GM12878 (cell line): ENCODE results near the gene CDHR2. TPM values are rescaled to one million over a fixed set of nuclear protein-coding genes. Genes with fewer than 3 reads are reported as not detected.

Experiments used
- ATAC-seq: fragments of 200-7000 bp; cut with Tn5 transposase; 3 replicates; pipeline ENCODE4 v1.9.1; 2020; ENCODE audit warnings: mild to moderate bottlenecking, moderate library complexity
- BruUV-seq: library from RNA; stranded (reverse); fragments of 400-500 nt; replicated peaks from 2 replicates; lab custom pipeline; 2021; lab: Mats Ljungman, UMichigan
- CTCF ChIA-PET: fragments of 300-600 bp; sonication (Branson Sonifier 250); formaldehyde crosslinking; extraction: SDS; loops from one replicate; lab custom pipeline; 2021; ENCODE audit warnings: inconsistent platforms; lab: Yijun Ruan, JAX
- POLR2A ChIA-PET: fragments of 350-600 bp; formaldehyde crosslinking; extraction: SDS; loops from one replicate; lab custom pipeline; 2021; ENCODE audit warnings: inconsistent platforms; lab: Charles Lee
- RAD21 ChIA-PET: fragments of 300-600 bp; sonication (Branson Sonifier 250); formaldehyde crosslinking; loops from one replicate; lab custom pipeline; 2023; ENCODE audit warnings: antibody characterized with exemption; ENCODE audit not compliant: unreplicated experiment; lab: Charles Lee
- SMC1A ChIA-PET: fragments of 300-600 bp; sonication (Branson Sonifier 250); formaldehyde crosslinking; loops from one replicate; lab custom pipeline; 2023; ENCODE audit not compliant: unreplicated experiment, uncharacterized antibody; lab: Charles Lee
- DNase-seq: peaks from one replicate; pipeline ENCODE4 v3.0.0-alpha.2; 2011; ENCODE audit warnings: low read depth, low spot score
- FAIRE-seq: peaks from 3 replicates; lab custom pipeline; 2011; peaks lifted over from hg19 to GRCh38; lab: Jason Lieb, UNC
- H2AFZ ChIP-seq: 2 replicates; pipeline ENCODE4 v1.6.0; 2011; ENCODE audit warnings: low read depth, low read length, control low read depth; ENCODE audit not compliant: control insufficient read depth
- H3K27ac ChIP-seq: 2 replicates; pipeline ENCODE4 v1.5.1; 2011; ENCODE audit warnings: control low read depth; ENCODE audit not compliant: control insufficient read depth, insufficient read depth
- H3K27me3 ChIP-seq, 2 experiments: replicated peaks in 1 of 2; 2 replicates each; pipeline versions ENCODE4 v1.6.0 to v1.6.1; 2011; ENCODE audit warnings: low read length in 1 of 2; ENCODE audit not compliant: control insufficient read depth in 2 of 2, insufficient read depth in 2 of 2
- H3K36me3 ChIP-seq, 2 experiments: 2 replicates each; pipeline ENCODE4 v1.5.1; 2011; ENCODE audit warnings: low read length in 1 of 2; ENCODE audit not compliant: control insufficient read depth in 2 of 2, insufficient read depth in 2 of 2
- H3K4me1 ChIP-seq: 2 replicates; pipeline ENCODE4 v1.6.1; 2011; ENCODE audit warnings: mild to moderate bottlenecking, low read length, moderate library complexity, mixed read lengths; ENCODE audit not compliant: control insufficient read depth, insufficient read depth
- H3K4me2 ChIP-seq: 2 replicates; pipeline ENCODE4 v1.6.0; 2011; ENCODE audit warnings: control low read depth; ENCODE audit not compliant: control insufficient read depth, insufficient read depth
- H3K4me3 ChIP-seq: fragments of 200-600 bp; sonication (generic); 2 replicates; pipeline ENCODE4 v1.5.1; 2016
- H3K79me2 ChIP-seq: 2 replicates; pipeline ENCODE4 v1.6.0; 2011; ENCODE audit warnings: low read length; ENCODE audit not compliant: control insufficient read depth, insufficient read depth
- H3K9ac ChIP-seq: 2 replicates; pipeline ENCODE4 v1.8.0; 2011; ENCODE audit warnings: low read length, control low read depth, mixed read lengths; ENCODE audit not compliant: control insufficient read depth, insufficient read depth
- H3K9me3 ChIP-seq: replicated peaks from 3 replicates; pipeline ENCODE4 v1.5.1; 2011; ENCODE audit warnings: mild to moderate bottlenecking, low read length; ENCODE audit not compliant: control insufficient read depth, insufficient read depth
- H4K20me1 ChIP-seq: 2 replicates; pipeline ENCODE4 v1.6.0; 2011; ENCODE audit not compliant: control insufficient read depth, insufficient read depth
- ATF2 ChIP-seq: IDR thresholded peaks from 2 replicates; pipeline ENCODE4 v1.6.1; 2012; ENCODE audit warnings: low read length, inconsistent platforms
- BHLHE40 ChIP-seq, 2 experiments: fragments of 450-650 bp in 1 of 2; IDR thresholded peaks; 2 replicates each; pipeline ENCODE4 v1.6.1; 2011 to 2017; ENCODE audit warnings: low read depth in 2 of 2, borderline replicate concordance in 1 of 2, improper control_type of control experiment in 1 of 2, low read length in 1 of 2, mild to moderate bottlenecking in 1 of 2
- FOXM1 ChIP-seq: IDR thresholded peaks from 2 replicates; pipeline ENCODE4 v1.6.1; 2012; ENCODE audit warnings: low read depth, mild to moderate bottlenecking, inconsistent platforms, low read length, moderate library complexity
- NFYB ChIP-seq: IDR thresholded peaks from 2 replicates; pipeline ENCODE4 v1.6.1; 2011; ENCODE audit warnings: low read depth, mild to moderate bottlenecking, low read length, improper control_type of control experiment, moderate library complexity; ENCODE audit not compliant: insufficient read depth
- PAX5 ChIP-seq: IDR thresholded peaks from 2 replicates; pipeline ENCODE4 v1.6.1; 2011; ENCODE audit warnings: low read depth, low read length, borderline replicate concordance
- SUZ12 ChIP-seq: fragments of 200-600 bp; sonication (generic); IDR thresholded peaks from one replicate; pipeline ENCODE4 v1.6.1; 2018; ENCODE audit warnings: antibody characterized with exemption, mild to moderate bottlenecking; ENCODE audit not compliant: unreplicated experiment
- ZNF622 ChIP-seq: fragments of 450-650 bp; IDR thresholded peaks from 2 replicates; pipeline ENCODE4 v1.6.1; 2017; ENCODE audit warnings: mild to moderate bottlenecking, inconsistent platforms
- WGBS: methylation state at CpG from one replicate; pipeline ENCODE4 v1.1.6; 2016; ENCODE audit warnings: low lambda C conversion rate; ENCODE audit not compliant: insufficient replicate concordance, insufficient coverage; ENCODE audit errors: missing lambda C conversion rate; 5-methylcytosine and 5-hydroxymethylcytosine counted together
- in situ Hi-C: fragments of 300-500 bp; cut with MboI; formaldehyde crosslinking; loops from 9 replicates; pipeline ENCODE4 v1.14.3; 2018; ENCODE audit warnings: mixed read lengths
- intact Hi-C: fragments of 100-400 bp; cut with micrococcal nuclease; formaldehyde crosslinking; loops from one replicate; pipeline ENCODE4 v1.14.2; 2022; ENCODE audit not compliant: unreplicated experiment
- polyA plus RNA-seq, 11 experiments: library from polyadenylated mRNA; depleted of rRNA in 4 of 11; unstranded in 6 of 11; stranded (reverse) in 5 of 11; fragments of >200 nt; fragmentation: Nextera tagmentation in 4 of 11; fragmentation: Illumina TruSeq in 1 of 11; extraction: Ambion mirVana in 4 of 11; extraction: Trizol in 1 of 11; gene quantifications; 1 replicate in 1 of 11; 2 replicates in 10 of 11; pipeline versions ENCODE4 v1.2.1 to v1.2.3, GENCODE V29; 2011 to 2016; ENCODE audit warnings: inconsistent platforms in 2 of 11, missing spikeins in 2 of 11, low read depth in 1 of 11
- total RNA-seq, 4 experiments: library from RNA; depleted of rRNA in 3 of 4; stranded (reverse); fragments of >200 nt in 3 of 4; fragmentation: Illumina TruSeq in 1 of 4; extraction: Trizol in 1 of 4; gene quantifications; 2 replicates each; pipeline versions ENCODE4 v1.2.1 to v1.2.3, GENCODE V29; 2013 to 2021
- TF ChIP-seq, protein P1 (sequence below), 3 experiments: IDR thresholded peaks in 2 of 3; conservative IDR thresholded peaks in 1 of 3; 2 replicates each; pipeline ENCODE4 v1.5.1; 2011; ENCODE audit warnings: low read depth in 3 of 3, low read length in 3 of 3, mild to moderate bottlenecking in 3 of 3, control low read depth in 2 of 3, moderate library complexity in 2 of 3, inconsistent platforms in 1 of 3, mixed read lengths in 1 of 3; ENCODE audit not compliant: control insufficient read depth in 2 of 3, insufficient read depth in 1 of 3; ENCODE audit errors: extremely low read depth in 1 of 3

Gene CDHR2
- total and polyA plus RNA-seq, 10 of the 15 experiments (the other 5 are each of a cell fraction or from before 2014, with no cell fraction given) = 0.03 to 0.46 (median 0.06) TPM; not detected in 5

- intact Hi-C loops = no loop called here
- no peak for TF ChIP-seq ATF2
- TF ChIP-seq PAX5 = 0 out of 2 replicates have a peak, but pooled peaks have one; percentile 53
- peak; percentile 58 to 78; a peak in 3 of 4 replicates for TF ChIP-seq BHLHE40 (IDR thresholded peaks at IDR 0.05; ENCODE audit: borderline replicate concordance in 1 of 2, low read depth in 2 of 2, low read length in 1 of 2)
- TF ChIP-seq ZNF622 = no peak
- TF ChIP-seq FOXM1 = no peak
- TF ChIP-seq NFYB = no peak
- TF ChIP-seq, protein P1, sequence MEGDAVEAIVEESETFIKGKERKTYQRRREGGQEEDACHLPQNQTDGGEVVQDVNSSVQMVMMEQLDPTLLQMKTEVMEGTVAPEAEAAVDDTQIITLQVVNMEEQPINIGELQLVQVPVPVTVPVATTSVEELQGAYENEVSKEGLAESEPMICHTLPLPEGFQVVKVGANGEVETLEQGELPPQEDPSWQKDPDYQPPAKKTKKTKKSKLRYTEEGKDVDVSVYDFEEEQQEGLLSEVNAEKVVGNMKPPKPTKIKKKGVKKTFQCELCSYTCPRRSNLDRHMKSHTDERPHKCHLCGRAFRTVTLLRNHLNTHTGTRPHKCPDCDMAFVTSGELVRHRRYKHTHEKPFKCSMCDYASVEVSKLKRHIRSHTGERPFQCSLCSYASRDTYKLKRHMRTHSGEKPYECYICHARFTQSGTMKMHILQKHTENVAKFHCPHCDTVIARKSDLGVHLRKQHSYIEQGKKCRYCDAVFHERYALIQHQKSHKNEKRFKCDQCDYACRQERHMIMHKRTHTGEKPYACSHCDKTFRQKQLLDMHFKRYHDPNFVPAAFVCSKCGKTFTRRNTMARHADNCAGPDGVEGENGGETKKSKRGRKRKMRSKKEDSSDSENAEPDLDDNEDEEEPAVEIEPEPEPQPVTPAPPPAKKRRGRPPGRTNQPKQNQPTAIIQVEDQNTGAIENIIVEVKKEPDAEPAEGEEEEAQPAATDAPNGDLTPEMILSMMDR (IDR thresholded peaks at IDR 0.05 in 2 of 3, conservative IDR thresholded peaks at IDR 0.05 in 1 of 3; ENCODE audit: control insufficient read depth in 2 of 3, extremely low read depth in 1 of 3, insufficient read depth in 1 of 3, low read depth in 3 of 3, low read length in 3 of 3) = peak in 1 of 3 experiments; percentile 9; a peak in 1 of 6 replicates
- TF ChIP-seq SUZ12 = no peak
- ChIA-PET POLR2A (no interaction called here), CTCF (interaction anchor here (1.1 kb wide), 1 partner anchor 998 kb away, joined by 4 read pairs; no protein-coding TSS in a partner anchor), SMC1A (no interaction called here), RAD21 (no interaction called here)
- Histone ChIP-seq H3K9ac (peak overlapping the region; percentile 41; the same call in 1 of the 2 replicates), H3K4me1 (peaks cover 12% of the 10 kb centered on the region), H3K4me2 (peak overlapping the region; percentile 74), H4K20me1 (no peaks in the 10 kb centered on the region), H2AFZ (peak overlapping the region; percentile 83), H3K4me3 (peak overlapping the region; percentile 65), H3K9me3 (no peaks in the 10 kb centered on the region), H3K27me3 (no peaks in the 10 kb centered on the region), H3K79me2 (no peaks in the 10 kb centered on the region; the same call in 1 of the 2 replicates), H3K27ac (no peak overlapping the region), H3K36me3 (no peaks in the 10 kb centered on the region)
- WGBS = 37% methylated on average over 38 of the region's 46 CpGs
- DNase-seq (no peak), FAIRE-seq (no peak), ATAC-seq (peak; percentile 56)
- in situ Hi-C loops = no loop called here
- BruUV-seq = no TSS peak
These were observed 60.0 kb downstream of the CDHR2 start for GRCh38 chr5:176608937-176609723.
